Ishikawa (cell line): ENCODE data around the gene URGCP.

Experiments used
- CEBPB ChIP-seq: IDR thresholded peaks from 2 replicates; pipeline ENCODE4 v1.6.1; 2012
- CREB1 ChIP-seq: IDR thresholded peaks from 2 replicates; pipeline ENCODE4 v1.6.1; 2012; ENCODE audit warnings: low read depth
- EGR1 ChIP-seq: IDR thresholded peaks from 2 replicates; pipeline ENCODE4 v1.6.1; 2012
- EP300 ChIP-seq: IDR thresholded peaks from 2 replicates; pipeline ENCODE4 v1.6.1; 2012; ENCODE audit warnings: borderline replicate concordance
- FOXM1 ChIP-seq: IDR thresholded peaks from 2 replicates; pipeline ENCODE4 v1.6.1; 2012; ENCODE audit warnings: low read depth, borderline replicate concordance
- NFIC ChIP-seq: IDR thresholded peaks from 2 replicates; pipeline ENCODE4 v1.6.1; 2012
- RAD21 ChIP-seq: IDR thresholded peaks from 2 replicates; pipeline ENCODE4 v1.6.1; 2012; ENCODE audit warnings: low read depth
- TAF1 ChIP-seq: IDR thresholded peaks from 2 replicates; pipeline ENCODE4 v1.6.1; 2012; ENCODE audit warnings: low read depth, mild to moderate bottlenecking
- TCF12 ChIP-seq: IDR thresholded peaks from 2 replicates; pipeline ENCODE4 v1.6.1; 2012; ENCODE audit warnings: low read depth
- TEAD4 ChIP-seq: IDR thresholded peaks from 2 replicates; pipeline ENCODE4 v1.6.1; 2012
- YY1 ChIP-seq: IDR thresholded peaks from 2 replicates; pipeline ENCODE4 v1.6.1; 2012; ENCODE audit warnings: low read depth
- ZBTB7A ChIP-seq: IDR thresholded peaks from 2 replicates; pipeline ENCODE4 v1.6.1; 2012; ENCODE audit warnings: low read depth
- TF ChIP-seq, protein P1 (sequence below): IDR thresholded peaks from 2 replicates; pipeline ENCODE4 v1.6.1; 2012
- TF ChIP-seq, protein P2 (sequence below): IDR thresholded peaks from 2 replicates; pipeline ENCODE4 v1.6.1; 2012; ENCODE audit warnings: low read depth, mild to moderate bottlenecking
- TF ChIP-seq, protein P3 (sequence below): IDR thresholded peaks from 2 replicates; pipeline ENCODE4 v1.6.1; 2012

Gene URGCP

DNA sequence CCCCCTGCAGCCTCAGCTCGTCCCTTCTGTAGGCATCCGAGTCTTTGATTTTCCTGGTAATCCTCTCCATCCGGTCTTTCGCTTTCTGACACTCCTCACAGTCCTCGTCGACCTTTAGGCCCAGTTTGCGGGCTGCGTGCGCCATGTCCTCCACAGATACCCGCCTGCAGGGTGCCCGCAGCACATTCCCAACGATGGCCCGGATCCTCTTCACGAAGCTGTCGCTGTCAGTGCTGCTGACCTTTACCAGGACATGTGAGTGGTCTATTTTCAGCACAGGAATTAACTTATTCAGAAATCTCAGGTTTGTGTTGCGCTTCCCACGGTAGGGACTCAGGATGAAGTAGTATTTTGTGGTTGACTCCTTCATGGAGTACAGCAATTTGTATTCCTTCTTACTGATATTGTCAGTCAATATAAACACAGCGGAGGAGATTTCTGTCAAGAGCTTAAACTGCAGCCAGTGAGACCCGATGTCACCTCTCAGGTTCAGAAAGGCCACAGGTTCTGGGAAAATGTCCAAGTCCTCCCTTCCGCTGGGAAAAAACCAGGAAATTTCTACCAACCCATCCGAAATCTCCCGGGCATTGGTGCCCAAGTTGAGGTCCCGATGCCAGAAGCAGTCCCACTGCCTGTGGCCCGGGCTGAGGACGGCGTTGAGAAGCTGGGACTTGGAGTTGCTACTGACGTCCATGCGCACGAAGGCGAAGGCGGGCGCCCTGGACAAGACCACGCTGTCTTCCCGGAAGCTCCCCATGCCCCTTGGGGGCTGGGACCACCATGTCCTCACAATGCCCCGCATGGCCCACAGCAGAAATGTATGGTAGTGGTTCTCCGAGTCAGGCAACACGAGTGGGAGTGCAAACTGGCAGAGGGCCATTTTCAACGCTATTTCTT lies 28.2 kb downstream of the URGCP start:
- TF ChIP-seq TCF12, result no peak

DNA sequence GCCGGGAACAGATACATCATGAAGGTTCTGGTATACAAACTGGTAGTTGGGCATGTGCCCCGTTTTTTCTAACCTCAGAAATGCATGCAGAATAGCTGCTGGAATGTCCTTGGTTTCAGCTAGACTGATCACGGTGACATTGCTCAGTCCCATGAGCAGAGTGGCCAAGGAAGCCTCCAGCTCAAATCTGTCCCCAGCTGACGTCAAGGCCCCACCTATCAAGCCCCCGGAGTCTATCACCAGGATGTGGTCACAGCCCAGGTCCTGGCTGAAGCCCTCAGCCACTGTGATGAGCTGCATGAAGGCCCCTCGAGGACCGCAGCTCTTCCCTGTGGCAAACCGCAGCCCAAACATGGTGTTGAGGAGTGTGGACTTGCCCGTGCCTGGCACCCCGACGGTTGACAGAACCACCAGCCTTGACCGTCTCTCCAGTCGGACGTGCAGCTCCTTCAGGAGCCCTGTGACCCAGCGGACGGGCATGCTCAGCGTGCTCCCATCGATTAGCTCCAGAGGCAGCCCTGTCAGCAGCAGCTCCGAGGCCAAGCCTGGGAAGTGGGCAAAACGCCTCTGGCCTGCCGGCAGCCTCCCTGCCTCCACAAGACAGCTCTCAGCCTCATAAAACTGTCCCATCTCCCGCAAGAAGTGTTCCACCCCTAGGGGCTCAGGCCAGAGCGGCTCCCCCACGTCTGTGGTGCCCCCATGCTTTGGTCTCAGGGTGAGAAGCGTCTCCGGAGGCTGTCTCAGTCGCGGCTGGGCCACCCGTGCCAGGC lies 29.2 kb downstream of the URGCP start:
- no peak for TF ChIP-seq TEAD4
- TF ChIP-seq CREB1, result no peak
- TF ChIP-seq, protein P1, sequence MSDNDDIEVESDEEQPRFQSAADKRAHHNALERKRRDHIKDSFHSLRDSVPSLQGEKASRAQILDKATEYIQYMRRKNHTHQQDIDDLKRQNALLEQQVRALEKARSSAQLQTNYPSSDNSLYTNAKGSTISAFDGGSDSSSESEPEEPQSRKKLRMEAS, result no peak
- TF ChIP-seq RAD21, result no peak
- TF ChIP-seq CEBPB, result no peak
- TF ChIP-seq EP300, result no peak
- no peak for TF ChIP-seq TCF12
- no peak for TF ChIP-seq EGR1
- no peak for TF ChIP-seq NFIC
- TF ChIP-seq TAF1, result no peak
- TF ChIP-seq FOXM1, result no peak
- no peak for TF ChIP-seq YY1
- TF ChIP-seq, protein P2, sequence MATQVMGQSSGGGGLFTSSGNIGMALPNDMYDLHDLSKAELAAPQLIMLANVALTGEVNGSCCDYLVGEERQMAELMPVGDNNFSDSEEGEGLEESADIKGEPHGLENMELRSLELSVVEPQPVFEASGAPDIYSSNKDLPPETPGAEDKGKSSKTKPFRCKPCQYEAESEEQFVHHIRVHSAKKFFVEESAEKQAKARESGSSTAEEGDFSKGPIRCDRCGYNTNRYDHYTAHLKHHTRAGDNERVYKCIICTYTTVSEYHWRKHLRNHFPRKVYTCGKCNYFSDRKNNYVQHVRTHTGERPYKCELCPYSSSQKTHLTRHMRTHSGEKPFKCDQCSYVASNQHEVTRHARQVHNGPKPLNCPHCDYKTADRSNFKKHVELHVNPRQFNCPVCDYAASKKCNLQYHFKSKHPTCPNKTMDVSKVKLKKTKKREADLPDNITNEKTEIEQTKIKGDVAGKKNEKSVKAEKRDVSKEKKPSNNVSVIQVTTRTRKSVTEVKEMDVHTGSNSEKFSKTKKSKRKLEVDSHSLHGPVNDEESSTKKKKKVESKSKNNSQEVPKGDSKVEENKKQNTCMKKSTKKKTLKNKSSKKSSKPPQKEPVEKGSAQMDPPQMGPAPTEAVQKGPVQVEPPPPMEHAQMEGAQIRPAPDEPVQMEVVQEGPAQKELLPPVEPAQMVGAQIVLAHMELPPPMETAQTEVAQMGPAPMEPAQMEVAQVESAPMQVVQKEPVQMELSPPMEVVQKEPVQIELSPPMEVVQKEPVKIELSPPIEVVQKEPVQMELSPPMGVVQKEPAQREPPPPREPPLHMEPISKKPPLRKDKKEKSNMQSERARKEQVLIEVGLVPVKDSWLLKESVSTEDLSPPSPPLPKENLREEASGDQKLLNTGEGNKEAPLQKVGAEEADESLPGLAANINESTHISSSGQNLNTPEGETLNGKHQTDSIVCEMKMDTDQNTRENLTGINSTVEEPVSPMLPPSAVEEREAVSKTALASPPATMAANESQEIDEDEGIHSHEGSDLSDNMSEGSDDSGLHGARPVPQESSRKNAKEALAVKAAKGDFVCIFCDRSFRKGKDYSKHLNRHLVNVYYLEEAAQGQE, result no peak
- TF ChIP-seq, protein P3, sequence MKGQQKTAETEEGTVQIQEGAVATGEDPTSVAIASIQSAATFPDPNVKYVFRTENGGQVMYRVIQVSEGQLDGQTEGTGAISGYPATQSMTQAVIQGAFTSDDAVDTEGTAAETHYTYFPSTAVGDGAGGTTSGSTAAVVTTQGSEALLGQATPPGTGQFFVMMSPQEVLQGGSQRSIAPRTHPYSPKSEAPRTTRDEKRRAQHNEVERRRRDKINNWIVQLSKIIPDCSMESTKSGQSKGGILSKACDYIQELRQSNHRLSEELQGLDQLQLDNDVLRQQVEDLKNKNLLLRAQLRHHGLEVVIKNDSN, result no peak
- no peak for TF ChIP-seq ZBTB7A

DNA sequence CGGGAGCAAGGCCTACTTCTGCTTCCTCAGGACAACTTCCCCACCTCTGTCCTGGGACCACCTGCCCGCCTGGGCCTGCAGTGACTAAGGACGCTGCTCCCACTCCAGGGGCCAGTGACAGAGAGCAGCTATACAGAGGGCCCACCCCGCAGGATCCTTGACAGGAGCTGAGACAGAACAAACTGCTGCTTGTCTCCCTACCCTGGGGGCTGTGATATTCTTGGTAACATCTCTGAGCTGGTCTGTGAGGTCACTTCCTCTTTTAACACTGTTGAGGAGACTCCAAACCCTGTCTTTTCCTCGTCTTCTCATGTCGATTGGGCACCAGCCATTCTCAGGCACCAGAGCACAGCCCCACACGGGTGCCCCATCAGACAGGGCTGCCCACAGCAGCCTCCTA lies 30.2 kb downstream of the URGCP start:
- TF ChIP-seq, protein P3, result no peak
- TF ChIP-seq FOXM1 (no peak), EGR1 (no peak)
- TF ChIP-seq, protein P1, result no peak

DNA sequence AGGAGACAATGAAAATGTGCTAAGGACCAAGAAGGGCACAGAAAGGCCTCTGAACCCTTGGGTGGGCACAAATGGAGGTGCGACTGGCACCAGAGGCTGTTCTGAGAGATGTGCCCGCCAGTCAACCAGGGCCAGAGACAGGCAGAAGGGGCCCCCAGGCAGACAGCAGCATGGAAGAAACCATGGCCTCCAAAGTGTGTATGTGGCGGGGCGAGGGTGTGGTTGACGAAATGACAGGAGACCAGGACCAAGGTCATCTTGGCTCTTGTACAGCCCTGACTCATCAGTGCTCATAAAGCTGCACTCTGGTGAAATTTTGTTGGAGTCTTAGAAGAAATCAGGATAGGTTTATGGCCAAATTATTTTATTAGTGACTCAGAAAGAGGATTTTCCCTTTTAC lies 33.1 kb downstream of the URGCP start:
- TF ChIP-seq EGR1, result no peak
- TF ChIP-seq RAD21, result no peak

DNA sequence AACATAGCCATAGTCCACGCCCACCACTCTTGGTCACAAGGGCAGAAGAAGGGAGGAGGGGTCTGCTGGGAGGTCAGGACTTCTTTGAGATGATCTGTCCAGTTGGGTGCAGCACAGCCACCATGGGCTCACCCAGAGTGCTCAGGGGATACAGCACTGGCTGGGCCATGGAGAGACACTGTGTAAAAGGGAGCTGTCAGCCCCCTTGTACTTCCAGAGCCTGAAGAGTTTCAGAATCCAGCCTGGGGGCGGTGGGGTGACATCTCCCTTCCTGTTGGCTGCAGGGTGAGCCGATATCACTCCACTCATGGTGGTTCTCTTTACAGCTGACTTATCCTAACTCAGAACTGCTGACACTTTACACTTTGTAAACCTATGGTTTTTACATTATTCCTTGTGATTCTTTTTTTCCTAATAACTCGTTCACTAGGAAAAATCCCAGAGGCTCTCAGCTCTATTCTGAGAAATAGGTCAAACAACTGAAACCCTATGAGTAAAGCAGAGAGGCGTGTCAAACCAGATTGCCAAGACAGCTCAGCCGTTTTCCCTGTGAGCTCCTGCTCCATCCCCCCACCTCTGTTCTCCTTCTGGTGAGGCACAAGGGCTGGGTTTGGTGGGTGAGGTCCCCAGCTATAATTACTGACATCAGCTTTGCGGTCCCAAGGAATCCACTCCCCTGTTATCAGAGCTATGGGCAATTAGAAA lies 33.8 kb downstream of the URGCP start:
- TF ChIP-seq CREB1 (no peak), TAF1 (no peak), EP300 (no peak), CEBPB (no peak), ZBTB7A (no peak), EGR1 (no peak), NFIC (no peak), FOXM1 (no peak), TCF12 (no peak), RAD21 (no peak), YY1 (no peak), TEAD4 (no peak)
- TF ChIP-seq, protein P3, result no peak
- TF ChIP-seq, protein P1, result no peak
- TF ChIP-seq, protein P2, result no peak
